GM13977 (cell line): ENCODE measurements around the gene EIF4E3.

Experiments used
- DNase-seq: peaks from one replicate; pipeline ENCODE4 v3.0.0; 2012; ENCODE audit warnings: low spot score
- CTCF ChIP-seq: IDR thresholded peaks from 2 replicates; pipeline ENCODE4 v1.5.1; 2012; ENCODE audit warnings: mild to moderate bottlenecking, control low read depth; ENCODE audit not compliant: insufficient read depth; ENCODE audit errors: extremely low read depth, missing control alignments
- in situ Hi-C: fragments of 300-500 bp; cut with MboI; formaldehyde crosslinking; loops from one replicate; pipeline ENCODE4 v1.12.0; 2022; ENCODE audit warnings: low sequenced_read_pairs, low pct_unique_long_range_greater_than_20kb, mixed read lengths, inconsistent platforms; ENCODE audit not compliant: unreplicated experiment

The EIF4E3 gene

GRCh38 chr3:71640331-71640983, 84.7 kb downstream of the EIF4E3 start:
- no peak for DNase-seq
- no peak for TF ChIP-seq CTCF
- in situ Hi-C loops = no loop called here

- DNase-seq = no peak
- in situ Hi-C loops = no loop called here
- TF ChIP-seq CTCF = no peak
These were observed 88.7 kb downstream of the EIF4E3 start for GRCh38 chr3:71636482-71636881.

GRCh38 chr3:71636001-71636400, 89.2 kb downstream of the EIF4E3 start:
- no peak for DNase-seq
- no peak for TF ChIP-seq CTCF
- in situ Hi-C loops = no loop called here

DNA sequence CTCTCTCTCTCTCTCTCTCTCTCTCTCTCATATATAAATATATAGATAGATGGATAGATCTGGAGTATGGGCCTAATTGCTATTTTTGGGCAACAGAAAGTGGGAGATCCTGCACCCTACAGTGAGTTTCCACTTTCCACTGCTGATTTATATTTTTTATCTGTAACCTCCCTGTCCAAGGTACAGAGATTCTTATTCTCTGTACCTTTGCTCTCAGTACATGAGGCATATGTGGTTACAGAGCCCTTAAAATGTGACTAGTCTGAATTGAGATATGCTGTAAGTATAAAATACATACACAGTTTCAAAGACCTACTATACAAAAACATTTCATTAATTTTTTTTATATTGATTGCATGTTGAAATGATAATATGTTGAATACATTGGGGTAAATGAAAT, 90.5 kb downstream of the EIF4E3 start:
- TF ChIP-seq CTCF = no peak
- in situ Hi-C loops = no loop called here

DNA sequence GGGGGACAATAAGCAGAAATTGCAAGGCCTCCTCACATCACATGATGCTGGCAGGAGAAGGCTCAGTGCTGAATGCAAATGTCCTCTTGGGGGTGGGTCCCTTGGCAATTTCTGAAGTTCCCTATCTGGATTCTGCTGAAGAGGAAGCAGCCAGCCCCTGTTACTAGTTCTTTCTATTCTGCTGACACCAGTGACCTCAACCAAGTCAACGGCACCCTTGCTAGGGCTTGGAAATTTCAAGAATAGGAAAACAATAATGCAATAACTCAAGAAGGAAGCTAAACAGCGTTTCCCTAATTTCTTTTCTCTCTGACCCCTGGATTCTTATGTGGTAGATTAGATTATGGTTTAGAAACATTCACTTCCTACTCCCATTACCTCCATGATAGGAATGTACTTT, 95.5 kb downstream of the EIF4E3 start:
- in situ Hi-C loops = no loop called here
- TF ChIP-seq CTCF = no peak
- DNase-seq = no peak

More for the DNA sequence above, 90.5 kb downstream of the EIF4E3 start:
- no peak for DNase-seq

- DNase-seq = no peak
- TF ChIP-seq CTCF = no peak
- in situ Hi-C loops = no loop called here
These were observed 95.9 kb downstream of the EIF4E3 start for GRCh38 chr3:71629289-71629688.
